Stimulated activated naive CD8-positive, alpha-beta T cell treated with anti-CD3 and anti-CD28 coated beads, Interleukin-15, Interleukin-2, amounts not matched to agents 100 ng/mL and 50 ng/mL, for 24 hours (primary cell): ENCODE data around the gene LHFPL4.
A peak's percentile ranks its signal among the peaks of the same experiment; 100 is the strongest.
"Not testable (repeated sequence)": the region's sequence is repeated elsewhere in the genome, so short reads cannot be mapped to it uniquely, and the experiment has no call there.

Experiments used
- H3K27ac Mint-ChIP-seq: one replicate; pipeline ENCODE4 v1.8.0; 2021; ENCODE audit warnings: mild to moderate bottlenecking, mixed read lengths
- H3K27me3 Mint-ChIP-seq: one replicate; pipeline ENCODE4 v1.8.0; 2021; ENCODE audit warnings: mixed read lengths
- H3K36me3 Mint-ChIP-seq: one replicate; pipeline ENCODE4 v1.8.0; 2021; ENCODE audit warnings: low read depth, mixed read lengths
- H3K4me1 Mint-ChIP-seq: one replicate; pipeline ENCODE4 v1.8.0; 2021; ENCODE audit warnings: low read depth, mixed read lengths
- H3K4me3 Mint-ChIP-seq: one replicate; pipeline ENCODE4 v1.8.0; 2021; ENCODE audit warnings: mild to moderate bottlenecking, mixed read lengths
- H3K9me3 Mint-ChIP-seq: one replicate; pipeline ENCODE4 v1.8.0; 2021; ENCODE audit warnings: mixed read lengths

Gene LHFPL4

GRCh38 chr3:9553021-9553947, at the start of gene LHFPL4:
Gene LHFPL4, minus strand, starts transcription at chr3:9553822. Its CDS starts 1,143 bp downstream, at chr3:9552679.
- H3K36me3 Mint-ChIP-seq: peaks cover 4% of the 10 kb centered on the region
- no peak within 1 kb of the TSS for H3K4me3 Mint-ChIP-seq
- H3K4me1 Mint-ChIP-seq: peaks cover 2% of the 10 kb centered on the region

DNA sequence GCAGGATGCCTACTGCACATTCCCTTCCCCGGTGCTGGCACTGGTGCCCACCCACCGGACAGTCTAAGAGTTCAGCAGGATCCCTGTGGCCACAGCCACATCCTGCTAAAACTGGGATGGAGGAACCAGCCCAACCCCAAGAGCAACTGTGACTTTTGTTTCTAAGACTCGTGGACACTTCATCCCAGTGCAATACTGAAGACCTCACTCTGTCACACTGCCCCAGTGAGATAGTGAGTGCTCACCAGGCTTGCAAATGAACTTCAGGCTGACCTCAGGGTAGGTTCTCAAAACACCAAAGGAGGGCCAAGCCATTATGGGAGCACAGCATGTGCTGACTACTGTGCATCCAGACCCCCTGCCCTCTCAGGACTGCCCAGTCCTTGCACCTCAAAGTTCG, 49.0 kb upstream of the LHFPL4 start:
- H3K27me3 Mint-ChIP-seq: peaks cover 48% of the 10 kb centered on the region
- peaks cover 4% of the 10 kb centered on the region for H3K9me3 Mint-ChIP-seq
- peaks cover 3% of the 10 kb centered on the region for H3K4me1 Mint-ChIP-seq
- H3K4me3 Mint-ChIP-seq: no peak overlapping the region
- no peaks in the 10 kb centered on the region for H3K36me3 Mint-ChIP-seq
- no peak overlapping the region for H3K27ac Mint-ChIP-seq

More at GRCh38 chr3:9553021-9553947, at the start of gene LHFPL4:
- Mint-ChIP-seq H3K9me3 (no peaks in the 10 kb centered on the region), H3K27ac (no peak within 1 kb of the TSS), H3K27me3 (peaks cover 65% of the 10 kb centered on the region)

- not testable (repeated sequence) for H3K4me1 Mint-ChIP-seq, H3K36me3 Mint-ChIP-seq, H3K9me3 Mint-ChIP-seq, H3K4me3 Mint-ChIP-seq, H3K27ac Mint-ChIP-seq
- peaks cover 48% of the 10 kb centered on the region for H3K27me3 Mint-ChIP-seq
Measured at GRCh38 chr3:9601006-9601581, 47.5 kb upstream of the LHFPL4 start.

- Mint-ChIP-seq H3K9me3 (no peaks in the 10 kb centered on the region), H3K27ac (no peak overlapping the region), H3K36me3 (no peaks in the 10 kb centered on the region), H3K4me3 (peak overlapping the region; percentile 11), H3K4me1 (peaks cover 3% of the 10 kb centered on the region), H3K27me3 (peaks cover 48% of the 10 kb centered on the region)
Measured at GRCh38 chr3:9600597-9600996, 47.0 kb upstream of the LHFPL4 start.

DNA sequence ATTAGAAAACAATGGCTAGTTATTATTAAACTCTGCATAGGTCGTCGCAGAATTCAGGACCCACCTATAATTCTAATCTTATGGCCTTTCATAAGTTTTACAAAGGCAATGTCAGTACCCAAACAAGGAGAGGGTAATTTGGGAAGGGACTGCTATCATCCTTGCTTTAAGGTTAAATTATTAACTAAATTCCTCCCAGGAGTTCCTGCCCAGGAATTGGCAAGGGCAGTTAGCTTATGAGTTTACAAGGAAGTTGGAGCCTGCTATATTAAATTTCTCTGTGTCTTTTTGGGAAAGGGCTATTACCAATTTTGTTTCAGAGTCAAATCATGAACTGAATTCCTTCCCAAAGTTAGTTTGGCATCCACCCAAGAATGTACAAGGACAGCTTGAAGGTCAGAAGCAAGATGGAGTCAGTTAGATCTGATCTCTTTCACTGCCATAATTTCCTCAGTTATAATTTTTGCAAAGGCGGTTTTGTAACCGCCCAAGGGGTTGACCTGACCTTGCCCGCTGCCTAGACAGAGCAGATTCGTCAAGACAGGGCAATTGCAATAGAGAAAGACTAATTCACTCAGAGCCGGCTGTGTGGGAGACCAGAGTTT, 45.3 kb upstream of the LHFPL4 start:
- H3K4me3 Mint-ChIP-seq: no peak overlapping the region
- H3K27me3 Mint-ChIP-seq: peaks cover 42% of the 10 kb centered on the region
- no peak overlapping the region for H3K27ac Mint-ChIP-seq
- H3K36me3 Mint-ChIP-seq: no peaks in the 10 kb centered on the region
- peaks cover 3% of the 10 kb centered on the region for H3K4me1 Mint-ChIP-seq
- H3K9me3 Mint-ChIP-seq: no peaks in the 10 kb centered on the region

DNA sequence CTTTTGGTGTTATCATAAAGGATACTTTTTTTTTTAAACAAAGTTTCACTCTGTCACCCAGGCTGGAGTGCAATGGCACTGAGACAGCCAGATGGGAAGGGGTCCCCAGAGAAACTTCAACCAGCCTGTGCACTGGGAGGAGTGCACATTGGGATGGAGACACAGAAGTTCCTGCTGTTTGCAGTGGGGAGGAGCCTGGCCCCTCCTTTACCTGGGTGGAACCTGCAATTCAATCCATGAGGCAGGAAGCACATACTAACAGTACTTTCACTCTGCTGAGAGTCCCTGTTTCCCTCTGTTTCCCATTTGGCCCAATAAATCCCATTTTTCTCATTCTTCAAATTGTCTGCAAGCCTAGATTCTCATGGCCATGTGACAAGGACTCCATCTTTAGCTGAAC, 42.3 kb upstream of the LHFPL4 start:
- Mint-ChIP-seq H3K4me3 (no peak overlapping the region), H3K27ac (no peak overlapping the region), H3K27me3 (peaks cover 24% of the 10 kb centered on the region), H3K9me3 (no peaks in the 10 kb centered on the region), H3K4me1 (peaks cover 3% of the 10 kb centered on the region), H3K36me3 (no peaks in the 10 kb centered on the region)

GRCh38 chr3:9591781-9592180, 38.2 kb upstream of the LHFPL4 start:
- not testable (repeated sequence) for H3K27me3 Mint-ChIP-seq, H3K9me3 Mint-ChIP-seq, H3K36me3 Mint-ChIP-seq, H3K4me1 Mint-ChIP-seq, H3K27ac Mint-ChIP-seq, H3K4me3 Mint-ChIP-seq

GRCh38 chr3:9590282-9590791, 36.7 kb upstream of the LHFPL4 start:
- H3K27me3 Mint-ChIP-seq: peaks cover 5% of the 10 kb centered on the region
- H3K9me3 Mint-ChIP-seq: no peaks in the 10 kb centered on the region
- no peak overlapping the region for H3K4me3 Mint-ChIP-seq
- no peaks in the 10 kb centered on the region for H3K36me3 Mint-ChIP-seq
- no peaks in the 10 kb centered on the region for H3K4me1 Mint-ChIP-seq
- no peak overlapping the region for H3K27ac Mint-ChIP-seq

DNA sequence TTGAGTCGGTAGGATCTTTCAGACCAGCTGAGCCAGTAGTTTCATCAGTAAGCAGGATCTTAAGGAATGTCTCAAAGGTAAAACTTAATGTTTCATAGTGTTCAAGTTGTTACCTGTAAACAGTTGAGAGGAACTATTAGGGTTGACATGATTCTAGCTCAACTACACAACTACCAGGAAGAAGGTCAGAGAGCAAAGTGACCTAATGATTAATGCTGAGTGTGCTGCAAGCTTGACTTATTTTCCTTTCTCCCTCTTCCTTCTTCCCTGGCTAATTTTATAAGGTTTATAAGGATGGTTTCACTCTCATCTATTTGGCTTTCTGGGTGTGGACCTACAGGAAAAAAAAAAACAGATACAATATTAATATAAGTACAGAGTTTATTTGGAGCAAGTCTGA, 30.2 kb upstream of the LHFPL4 start:
- Mint-ChIP-seq H3K36me3 (no peaks in the 10 kb centered on the region), H3K27me3 (no peaks in the 10 kb centered on the region), H3K4me1 (no peaks in the 10 kb centered on the region), H3K4me3 (no peak overlapping the region), H3K27ac (no peak overlapping the region), H3K9me3 (no peaks in the 10 kb centered on the region)

- Mint-ChIP-seq H3K9me3 (no peaks in the 10 kb centered on the region), H3K4me3 (no peak overlapping the region), H3K27me3 (no peaks in the 10 kb centered on the region), H3K27ac (no peak overlapping the region), H3K4me1 (no peaks in the 10 kb centered on the region), H3K36me3 (no peaks in the 10 kb centered on the region)
Measured at GRCh38 chr3:9583371-9583770, 29.7 kb upstream of the LHFPL4 start.

DNA sequence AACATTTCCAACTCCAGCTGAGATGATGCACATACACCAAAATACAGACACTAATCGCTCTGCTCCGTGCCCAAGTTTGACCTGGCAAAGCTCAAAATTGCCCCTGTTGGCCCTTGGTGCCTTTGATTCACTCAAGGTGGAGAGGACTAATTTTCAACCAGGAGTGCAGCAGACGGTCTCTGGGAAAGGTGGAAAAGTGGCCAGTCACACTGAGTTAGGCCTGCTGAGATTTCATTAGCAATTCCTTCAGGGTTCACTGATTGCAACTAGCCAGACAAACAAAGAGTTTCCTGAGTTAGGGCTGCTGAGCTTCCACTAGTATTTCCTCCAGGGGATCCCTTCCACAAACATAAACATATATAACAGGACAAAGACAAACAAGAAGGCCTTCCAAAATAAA, 28.7 kb upstream of the LHFPL4 start:
- Mint-ChIP-seq H3K4me3 (no peak overlapping the region), H3K27ac (no peak overlapping the region)

DNA sequence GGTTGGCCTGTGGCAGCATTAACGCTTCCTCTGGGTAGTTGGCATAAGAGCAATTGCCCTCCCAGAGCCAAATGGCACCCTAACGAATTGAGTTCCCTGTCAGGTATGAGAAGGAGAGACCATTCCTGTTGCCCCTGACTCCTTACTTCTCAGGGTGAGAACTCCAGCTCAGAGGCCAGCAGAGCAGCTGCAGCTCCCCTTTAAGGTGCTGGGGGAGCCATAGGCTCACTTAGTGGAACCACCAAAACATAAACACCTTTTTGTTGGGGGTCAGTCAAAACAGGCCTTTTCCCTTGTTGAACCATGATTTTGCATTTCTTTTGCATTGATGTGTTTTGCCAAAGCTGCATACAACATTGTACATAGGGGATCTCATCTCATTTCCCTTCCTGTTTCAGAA, 28.1 kb upstream of the LHFPL4 start:
- Mint-ChIP-seq H3K27ac (no peak overlapping the region), H3K9me3 (no peaks in the 10 kb centered on the region), H3K4me3 (no peak overlapping the region), H3K36me3 (no peaks in the 10 kb centered on the region), H3K4me1 (no peaks in the 10 kb centered on the region), H3K27me3 (no peaks in the 10 kb centered on the region)

More for the DNA sequence above, 28.7 kb upstream of the LHFPL4 start:
- Mint-ChIP-seq H3K9me3 (no peaks in the 10 kb centered on the region), H3K4me1 (no peaks in the 10 kb centered on the region), H3K27me3 (no peaks in the 10 kb centered on the region), H3K36me3 (no peaks in the 10 kb centered on the region)

- Mint-ChIP-seq H3K9me3 (no peaks in the 10 kb centered on the region), H3K27ac (no peak overlapping the region), H3K4me3 (no peak overlapping the region), H3K4me1 (no peaks in the 10 kb centered on the region), H3K27me3 (peaks cover 18% of the 10 kb centered on the region), H3K36me3 (no peaks in the 10 kb centered on the region)
Measured at GRCh38 chr3:9569054-9569453, 15.4 kb upstream of the LHFPL4 start.

DNA sequence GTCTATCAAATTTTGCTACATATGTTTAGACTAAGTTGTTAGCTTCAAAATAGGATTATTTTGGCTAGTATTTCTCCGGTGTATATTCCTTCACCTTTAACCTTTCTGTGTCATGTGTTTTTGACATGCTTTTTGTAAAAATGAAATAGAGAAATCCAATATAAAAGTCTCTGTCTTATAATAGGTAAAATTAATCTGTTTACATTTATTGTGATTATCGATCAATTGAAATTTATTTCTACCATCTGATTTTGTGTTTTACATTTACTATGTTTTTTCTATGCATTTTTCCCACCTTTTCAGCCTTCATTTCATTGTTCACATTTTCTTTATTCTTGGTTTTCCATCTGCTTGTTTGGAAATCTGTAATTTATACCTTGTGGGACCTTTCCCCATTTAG, 11.7 kb upstream of the LHFPL4 start:
- H3K4me3 Mint-ChIP-seq: no peak overlapping the region
- peaks cover 7% of the 10 kb centered on the region for H3K27me3 Mint-ChIP-seq
- no peak overlapping the region for H3K27ac Mint-ChIP-seq
- no peaks in the 10 kb centered on the region for H3K4me1 Mint-ChIP-seq
- no peaks in the 10 kb centered on the region for H3K9me3 Mint-ChIP-seq
- H3K36me3 Mint-ChIP-seq: no peaks in the 10 kb centered on the region

DNA sequence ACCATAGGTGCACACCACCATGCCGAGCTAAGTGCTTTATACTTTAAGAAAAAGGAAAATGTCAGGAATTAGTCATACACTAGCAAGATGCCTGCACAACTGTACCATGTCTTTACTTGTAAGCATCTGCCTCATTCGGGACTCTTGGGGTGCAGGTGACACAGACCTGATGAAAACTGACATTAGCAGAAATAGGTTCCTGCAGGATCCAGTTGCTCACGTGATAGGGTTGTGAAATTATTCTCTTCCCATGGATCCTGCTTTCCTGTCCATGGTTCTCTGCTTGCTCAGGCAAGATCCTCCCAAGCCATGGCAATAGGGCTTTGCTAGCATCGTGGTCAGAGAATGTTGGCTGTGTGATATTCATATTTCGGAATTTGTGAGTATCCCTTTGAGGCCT, 10.2 kb upstream of the LHFPL4 start:
- Mint-ChIP-seq H3K4me3 (no peak overlapping the region), H3K27ac (no peak overlapping the region), H3K27me3 (peaks cover 7% of the 10 kb centered on the region), H3K36me3 (no peaks in the 10 kb centered on the region), H3K4me1 (no peaks in the 10 kb centered on the region), H3K9me3 (no peaks in the 10 kb centered on the region)
